Suprapubic skin (tissue), 4 donors: Measurements from ENCODE around the gene ACYP2. TPM values are rescaled to one million over a fixed set of nuclear protein-coding genes. Genes with fewer than 3 reads are reported as not detected.

Source experiments
- DNase-seq, 2 donors: peaks; one replicate each; pipeline ENCODE4 v3.0.0-alpha.2; 2019; ENCODE audit warnings: low spot score in 2 of 2
- H3K27ac ChIP-seq: fragments of 200-600 bp; sonication (generic); one replicate; pipeline ENCODE4 v1.5.1; 2019
- H3K27me3 ChIP-seq: fragments of 200-600 bp; sonication (generic); one replicate; pipeline ENCODE4 v1.5.1; 2019
- H3K36me3 ChIP-seq: fragments of 200-600 bp; sonication (generic); one replicate; pipeline ENCODE4 v1.5.1; 2019
- H3K4me1 ChIP-seq: fragments of 200-600 bp; sonication (generic); one replicate; pipeline ENCODE4 v1.5.1; 2019
- H3K4me3 ChIP-seq: fragments of 200-600 bp; sonication (generic); one replicate; pipeline ENCODE4 v1.5.1; 2019; ENCODE audit warnings: mild to moderate bottlenecking
- H3K9me3 ChIP-seq: fragments of 200-600 bp; sonication (generic); one replicate; pipeline ENCODE4 v1.5.1; 2019
- CTCF ChIP-seq, 2 donors: fragments of 200-600 bp in 1 of 2; fragments of 450-650 bp in 1 of 2; sonication (generic) in 1 of 2; IDR thresholded peaks; one replicate each; pipeline ENCODE4 v1.5.1; 2016 to 2019; ENCODE audit warnings: antibody characterized with exemption in 2 of 2, mild to moderate bottlenecking in 1 of 2, moderate library complexity in 1 of 2
- EP300 ChIP-seq: sonication (generic); formaldehyde crosslinking; IDR thresholded peaks from one replicate; pipeline ENCODE4 v1.6.1; 2017; ENCODE audit warnings: antibody characterized with exemption
- POLR2A ChIP-seq, 2 donors: fragments of 450-650 bp; IDR thresholded peaks; one replicate each; pipeline ENCODE4 v1.6.1; 2017; ENCODE audit warnings: antibody characterized with exemption in 2 of 2, mild to moderate bottlenecking in 2 of 2, moderate library complexity in 2 of 2
- POLR2AphosphoS5 ChIP-seq, 3 donors: sonication (generic); formaldehyde crosslinking; IDR thresholded peaks; one replicate each; pipeline ENCODE4 v1.6.1; 2017; ENCODE audit warnings: antibody characterized with exemption in 3 of 3
- WGBS: methylation state at CpG from one replicate; pipeline ENCODE4 v1.1.5; 2018; 5-methylcytosine and 5-hydroxymethylcytosine counted together
- total RNA-seq, 4 donors: library from RNA; depleted of rRNA; stranded (reverse); fragments of >200 nt; gene quantifications; one replicate each; pipeline ENCODE4 v1.1.0, GENCODE V29; 2016

ACYP2 gene
- total RNA-seq, 4 donors from 2014 or later = 9.1 to 20.2 (median 14.2) TPM

GRCh38 chr2:54191361-54192135, 76.1 kb downstream of the ACYP2 start:
- H3K36me3 ChIP-seq = peaks cover 7% of the 10 kb centered on the region
- H3K27me3 ChIP-seq = no peaks in the 10 kb centered on the region
- DNase-seq = no peak
- TF ChIP-seq POLR2AphosphoS5 (IDR thresholded peaks at IDR 0.05) (no peak), CTCF (IDR thresholded peaks at IDR 0.05) (no peak), EP300 (no peak), POLR2A (IDR thresholded peaks at IDR 0.05) (no peak)
- 97% methylated on average over 2 of the region's 2 CpGs for WGBS
- H3K27ac ChIP-seq = no peak overlapping the region
- no peak overlapping the region for H3K4me3 ChIP-seq
- H3K4me1 ChIP-seq = no peaks in the 10 kb centered on the region
- no peaks in the 10 kb centered on the region for H3K9me3 ChIP-seq

- no peaks in the 10 kb centered on the region for H3K4me1 ChIP-seq
- no peak overlapping the region for H3K27ac ChIP-seq
- H3K9me3 ChIP-seq = no peaks in the 10 kb centered on the region
- no peak for DNase-seq
- no peak for TF ChIP-seq EP300
- TF ChIP-seq POLR2A (IDR thresholded peaks at IDR 0.05) = no peak
- TF ChIP-seq POLR2AphosphoS5 (IDR thresholded peaks at IDR 0.05) = no peak
- TF ChIP-seq CTCF (IDR thresholded peaks at IDR 0.05) = no peak
- 91% methylated on average over 8 of the region's 8 CpGs for WGBS
- no peaks in the 10 kb centered on the region for H3K27me3 ChIP-seq
- no peaks in the 10 kb centered on the region for H3K36me3 ChIP-seq
- no peak overlapping the region for H3K4me3 ChIP-seq
These were observed 79.6 kb downstream of the ACYP2 start for GRCh38 chr2:54194761-54195750.

GRCh38 chr2:54196646-54197045, 81.2 kb downstream of the ACYP2 start:
- DNase-seq = no peak
- no peaks in the 10 kb centered on the region for H3K9me3 ChIP-seq
- TF ChIP-seq EP300 (no peak), POLR2AphosphoS5 (IDR thresholded peaks at IDR 0.05) (no peak), POLR2A (IDR thresholded peaks at IDR 0.05) (no peak), CTCF (IDR thresholded peaks at IDR 0.05) (no peak)
- H3K36me3 ChIP-seq = no peaks in the 10 kb centered on the region
- H3K27me3 ChIP-seq = no peaks in the 10 kb centered on the region
- H3K4me1 ChIP-seq = no peaks in the 10 kb centered on the region
- WGBS = 92% methylated on average over 5 of the region's 5 CpGs
- no peak overlapping the region for H3K27ac ChIP-seq
- H3K4me3 ChIP-seq = no peak overlapping the region

- Histone ChIP-seq H3K27ac (no peak overlapping the region), H3K4me3 (no peak overlapping the region), H3K36me3 (no peaks in the 10 kb centered on the region), H3K4me1 (peaks cover 22% of the 10 kb centered on the region), H3K9me3 (no peaks in the 10 kb centered on the region), H3K27me3 (no peaks in the 10 kb centered on the region)
- 76% methylated on average over 2 of the region's 2 CpGs for WGBS
- TF ChIP-seq POLR2A (IDR thresholded peaks at IDR 0.05) (no peak), CTCF (IDR thresholded peaks at IDR 0.05) (no peak), POLR2AphosphoS5 (IDR thresholded peaks at IDR 0.05) (no peak), EP300 (no peak)
- no peak for DNase-seq
These were observed 89.1 kb downstream of the ACYP2 start for GRCh38 chr2:54204476-54204875.

- no peaks in the 10 kb centered on the region for H3K36me3 ChIP-seq
- TF ChIP-seq EP300 (no peak), POLR2AphosphoS5 (IDR thresholded peaks at IDR 0.05) (no peak), CTCF (IDR thresholded peaks at IDR 0.05) (peak in 1 of 2 donors; percentile 23)
- no peaks in the 10 kb centered on the region for H3K9me3 ChIP-seq
- no peaks in the 10 kb centered on the region for H3K27me3 ChIP-seq
- H3K4me1 ChIP-seq = peaks cover 23% of the 10 kb centered on the region
- H3K27ac ChIP-seq = no peak overlapping the region
- DNase-seq = no peak
- 28% methylated on average over 2 of the region's 2 CpGs for WGBS
- H3K4me3 ChIP-seq = no peak overlapping the region
These were observed 91.2 kb downstream of the ACYP2 start for GRCh38 chr2:54206596-54206995.
